Activated naive CD8-positive, alpha-beta T cell (primary cell): ENCODE measurements around the gene TEKT3.

ENCODE experiments used
- H3K27ac Mint-ChIP-seq: one replicate; pipeline ENCODE4 v1.8.0; 2021; ENCODE audit warnings: mixed read lengths
- H3K27me3 Mint-ChIP-seq: one replicate; pipeline ENCODE4 v1.8.0; 2021; ENCODE audit warnings: mixed read lengths
- H3K36me3 Mint-ChIP-seq: one replicate; pipeline ENCODE4 v1.8.0; 2021; ENCODE audit warnings: mixed read lengths
- H3K4me1 Mint-ChIP-seq: one replicate; pipeline ENCODE4 v1.8.0; 2021; ENCODE audit warnings: low read depth, mixed read lengths
- H3K4me3 Mint-ChIP-seq: one replicate; pipeline ENCODE4 v1.8.0; 2021; ENCODE audit warnings: mild to moderate bottlenecking, mixed read lengths
- H3K9me3 Mint-ChIP-seq: one replicate; pipeline ENCODE4 v1.8.0; 2021; ENCODE audit warnings: low read depth, mixed read lengths

Gene TEKT3

DNA sequence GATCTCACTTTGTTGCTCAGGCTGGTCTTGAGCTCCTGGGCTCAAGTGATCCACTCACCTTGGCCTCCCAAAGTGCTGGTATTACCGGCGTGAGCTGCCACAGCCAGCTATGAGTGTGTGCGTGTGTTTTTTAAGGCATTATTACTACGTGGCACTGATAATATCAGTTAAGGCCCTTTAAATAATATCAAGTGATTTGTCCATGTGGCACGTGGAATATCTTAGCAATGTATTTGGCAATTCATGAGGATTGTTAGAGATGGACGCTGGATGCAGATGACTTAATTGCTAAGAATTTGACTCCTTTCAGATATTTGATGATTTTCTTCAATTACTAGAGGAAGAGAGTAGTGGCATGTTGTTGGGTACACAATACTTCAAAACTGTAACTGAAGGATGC is 50.8 kb downstream of the TEKT3 start:
- no peaks in the 10 kb centered on the region for H3K4me1 Mint-ChIP-seq
- H3K4me3 Mint-ChIP-seq, result no peak overlapping the region
- H3K27me3 Mint-ChIP-seq, result peaks cover 24% of the 10 kb centered on the region
- no peak overlapping the region for H3K27ac Mint-ChIP-seq
- no peaks in the 10 kb centered on the region for H3K9me3 Mint-ChIP-seq
- no peaks in the 10 kb centered on the region for H3K36me3 Mint-ChIP-seq

DNA sequence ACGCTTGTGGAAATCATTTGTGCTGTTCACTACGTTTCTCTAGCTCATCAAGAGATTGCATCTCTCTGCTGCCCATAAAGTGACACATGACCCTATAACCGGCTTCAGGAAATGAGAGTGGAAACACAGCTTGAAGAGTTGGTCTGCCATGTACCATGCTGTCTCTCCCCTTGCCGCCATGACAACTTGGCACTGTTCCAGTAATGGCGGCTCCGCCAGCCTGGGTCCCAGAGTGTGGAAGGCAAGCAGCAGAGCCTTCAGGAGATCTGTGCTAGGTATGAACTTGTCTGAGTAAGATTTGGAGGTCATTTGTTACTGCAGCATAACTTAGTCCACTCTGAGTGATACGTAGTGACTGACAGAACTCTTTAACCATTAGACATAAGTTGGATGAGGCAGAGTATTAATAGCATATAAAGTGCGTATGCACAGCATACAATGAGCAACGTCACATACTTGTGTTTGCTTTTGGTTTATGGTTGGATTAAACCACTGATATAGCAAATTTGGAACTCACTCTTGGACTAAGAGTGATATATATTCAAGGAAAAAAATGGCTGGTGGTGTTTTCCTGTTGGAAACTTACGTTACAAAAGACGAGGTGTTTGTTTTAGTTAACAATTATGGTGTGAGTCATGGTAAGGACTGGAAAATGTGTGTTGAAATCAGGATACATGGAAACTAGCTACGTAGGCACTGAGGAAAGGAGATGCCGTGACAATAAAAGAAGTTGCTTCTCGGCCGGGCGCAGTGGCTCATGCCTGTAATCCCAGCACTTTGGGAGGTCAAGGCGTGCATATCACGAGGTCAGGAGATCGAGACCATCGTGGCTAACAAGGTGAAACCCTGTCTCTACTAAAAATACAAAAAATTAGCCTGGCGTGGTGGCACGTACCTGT is 51.9 kb downstream of the TEKT3 start:
- H3K4me1 Mint-ChIP-seq, result no peaks in the 10 kb centered on the region
- H3K4me3 Mint-ChIP-seq, result no peak overlapping the region
- H3K36me3 Mint-ChIP-seq, result no peaks in the 10 kb centered on the region
- peaks cover 27% of the 10 kb centered on the region for H3K27me3 Mint-ChIP-seq
- no peaks in the 10 kb centered on the region for H3K9me3 Mint-ChIP-seq
- H3K27ac Mint-ChIP-seq, result no peak overlapping the region

DNA sequence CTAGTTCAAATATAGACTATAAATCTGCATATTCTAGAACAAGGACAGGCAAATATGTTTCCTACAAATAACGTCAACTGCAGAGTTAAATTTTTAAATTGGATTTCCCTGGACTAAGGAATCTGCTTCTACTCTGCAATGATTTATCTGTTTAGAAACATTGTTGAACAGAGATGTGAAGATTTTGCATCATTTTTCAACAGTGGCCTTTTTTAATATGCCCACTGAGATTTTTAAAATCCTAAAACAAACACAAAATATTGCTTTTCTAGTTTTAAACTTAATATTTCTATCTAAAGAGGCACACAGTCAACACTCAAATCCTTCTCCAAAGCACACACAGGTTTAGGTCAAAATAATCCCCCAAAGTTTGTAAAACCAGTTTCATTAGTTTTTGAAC is 52.5 kb downstream of the TEKT3 start:
- no peaks in the 10 kb centered on the region for H3K36me3 Mint-ChIP-seq
- no peak overlapping the region for H3K4me3 Mint-ChIP-seq
- H3K9me3 Mint-ChIP-seq, result no peaks in the 10 kb centered on the region
- H3K27ac Mint-ChIP-seq, result no peak overlapping the region
- no peaks in the 10 kb centered on the region for H3K4me1 Mint-ChIP-seq
- peaks cover 29% of the 10 kb centered on the region for H3K27me3 Mint-ChIP-seq

DNA sequence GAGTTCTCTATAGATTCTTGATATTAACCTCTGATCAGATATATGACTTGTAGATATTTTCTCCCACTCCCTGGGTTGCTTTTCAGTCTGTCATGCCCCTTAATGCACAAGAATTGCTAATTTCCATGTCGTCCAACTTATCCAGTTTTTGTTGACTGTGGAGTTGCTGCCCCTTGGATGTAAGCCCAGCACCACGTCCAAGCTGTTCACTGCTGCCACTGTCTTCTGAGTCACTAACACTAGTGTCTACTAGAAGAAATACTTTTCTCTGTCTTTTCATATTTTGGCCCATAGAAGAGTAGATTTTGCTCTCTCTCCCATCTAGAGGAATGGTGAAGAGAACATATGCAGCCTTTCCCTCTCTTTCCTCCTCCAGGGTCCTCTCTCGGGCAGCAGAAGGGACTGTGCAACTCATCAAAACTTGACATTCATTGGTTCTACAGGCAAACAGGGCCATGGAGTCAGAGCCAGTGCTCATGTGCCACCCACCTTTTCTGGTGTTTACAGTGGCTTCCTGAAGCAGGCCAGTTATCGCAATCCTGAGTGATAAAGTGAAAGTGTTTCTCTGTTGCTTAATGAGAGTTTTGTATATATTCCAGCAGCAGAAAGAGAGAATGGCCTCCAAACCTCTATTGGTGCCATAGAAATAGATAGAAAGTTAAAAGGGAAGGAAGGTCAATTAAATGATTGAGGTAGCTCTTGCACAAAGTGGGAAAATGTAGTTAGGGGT is 53.7 kb downstream of the TEKT3 start:
- H3K9me3 Mint-ChIP-seq, result no peaks in the 10 kb centered on the region
- H3K4me1 Mint-ChIP-seq, result no peaks in the 10 kb centered on the region
- H3K27me3 Mint-ChIP-seq, result peaks cover 29% of the 10 kb centered on the region
- no peak overlapping the region for H3K27ac Mint-ChIP-seq
- no peaks in the 10 kb centered on the region for H3K36me3 Mint-ChIP-seq
- no peak overlapping the region for H3K4me3 Mint-ChIP-seq

DNA sequence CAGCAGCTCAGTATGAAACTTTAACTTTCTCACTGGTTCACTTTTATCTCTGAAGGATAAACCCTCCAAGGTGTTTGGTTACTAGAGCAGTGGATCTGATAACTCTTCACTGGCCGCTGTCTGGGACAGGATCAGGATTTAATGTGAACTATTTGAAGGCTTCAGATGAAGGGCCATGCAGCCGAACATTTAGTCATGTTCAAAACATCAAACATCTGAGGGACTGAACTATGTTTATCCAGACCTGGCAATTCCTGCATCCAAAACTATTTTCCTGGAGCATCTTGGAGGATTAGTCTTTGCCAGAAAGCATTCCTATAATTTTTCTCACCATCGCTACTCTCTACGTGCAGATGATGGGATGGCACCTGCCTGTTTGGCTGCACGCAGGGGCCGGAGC is 55.9 kb downstream of the TEKT3 start:
- no peak overlapping the region for H3K27ac Mint-ChIP-seq
- H3K27me3 Mint-ChIP-seq, result peaks cover 33% of the 10 kb centered on the region
- no peak overlapping the region for H3K4me3 Mint-ChIP-seq
- no peaks in the 10 kb centered on the region for H3K4me1 Mint-ChIP-seq
- H3K9me3 Mint-ChIP-seq, result no peaks in the 10 kb centered on the region
- H3K36me3 Mint-ChIP-seq, result no peaks in the 10 kb centered on the region

DNA sequence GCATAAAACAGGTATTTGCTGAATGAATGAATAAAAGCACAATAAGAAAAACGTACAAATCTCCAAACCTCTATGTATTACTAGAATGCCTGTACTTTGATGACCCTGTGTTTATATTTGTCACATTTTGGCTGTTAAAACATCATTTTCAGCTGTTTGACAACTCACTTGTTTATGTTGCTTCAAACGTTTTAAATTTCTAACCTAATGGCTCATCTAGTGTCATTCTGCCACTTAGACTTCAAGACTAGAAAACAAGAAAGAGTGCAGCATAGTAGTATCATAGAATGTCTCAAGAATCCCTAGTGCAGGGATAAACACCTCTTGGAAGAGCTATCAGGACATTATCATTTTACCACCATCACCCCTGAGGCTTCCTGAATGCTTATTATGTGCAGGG is 56.9 kb downstream of the TEKT3 start:
- no peaks in the 10 kb centered on the region for H3K4me1 Mint-ChIP-seq
- peaks cover 31% of the 10 kb centered on the region for H3K27me3 Mint-ChIP-seq
- no peak overlapping the region for H3K27ac Mint-ChIP-seq
- no peaks in the 10 kb centered on the region for H3K9me3 Mint-ChIP-seq
- no peaks in the 10 kb centered on the region for H3K36me3 Mint-ChIP-seq
- H3K4me3 Mint-ChIP-seq, result no peak overlapping the region

DNA sequence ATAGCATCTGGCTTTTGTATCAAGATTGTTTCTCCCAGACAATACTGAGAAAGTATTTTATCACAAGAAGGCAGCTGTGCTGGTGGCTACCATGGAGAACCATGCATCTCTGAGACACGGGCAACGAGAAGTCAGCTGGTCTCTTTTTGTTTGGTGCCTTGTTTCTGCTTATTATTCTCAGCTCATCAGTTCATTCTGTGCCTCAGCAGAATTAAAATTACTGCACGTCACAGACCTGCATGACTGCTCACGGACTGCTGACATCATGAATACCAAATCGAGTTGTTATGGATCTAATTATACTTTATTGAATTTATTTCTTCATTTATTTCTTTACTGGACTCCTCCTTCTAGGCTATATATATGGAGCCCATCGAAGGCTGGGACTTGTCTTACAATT is 57.3 kb downstream of the TEKT3 start:
- H3K27me3 Mint-ChIP-seq, result peaks cover 32% of the 10 kb centered on the region
- no peak overlapping the region for H3K27ac Mint-ChIP-seq
- H3K4me3 Mint-ChIP-seq, result no peak overlapping the region
- no peaks in the 10 kb centered on the region for H3K36me3 Mint-ChIP-seq
- no peaks in the 10 kb centered on the region for H3K9me3 Mint-ChIP-seq
- no peaks in the 10 kb centered on the region for H3K4me1 Mint-ChIP-seq

DNA sequence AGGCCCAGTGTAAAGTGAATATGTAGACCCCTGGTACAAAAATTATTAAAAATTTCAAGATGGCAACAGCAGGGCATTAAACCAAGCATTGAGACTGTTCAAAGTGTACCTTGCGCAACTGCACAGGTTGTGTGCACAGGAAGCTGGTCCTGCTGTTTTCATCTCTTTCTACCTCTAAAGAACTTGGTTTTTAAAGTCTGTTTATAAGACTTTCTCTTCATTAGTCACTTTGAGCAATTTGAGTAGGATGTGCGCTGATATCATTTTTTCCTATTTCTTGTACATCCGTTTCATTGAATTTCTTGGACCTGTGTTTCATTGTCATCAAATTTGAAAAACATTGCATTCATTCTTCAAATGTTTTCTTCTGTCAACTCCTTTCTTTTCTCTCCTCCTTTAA is 59.5 kb downstream of the TEKT3 start:
- no peak overlapping the region for H3K4me3 Mint-ChIP-seq
- no peak overlapping the region for H3K27ac Mint-ChIP-seq
- peaks cover 25% of the 10 kb centered on the region for H3K27me3 Mint-ChIP-seq

DNA sequence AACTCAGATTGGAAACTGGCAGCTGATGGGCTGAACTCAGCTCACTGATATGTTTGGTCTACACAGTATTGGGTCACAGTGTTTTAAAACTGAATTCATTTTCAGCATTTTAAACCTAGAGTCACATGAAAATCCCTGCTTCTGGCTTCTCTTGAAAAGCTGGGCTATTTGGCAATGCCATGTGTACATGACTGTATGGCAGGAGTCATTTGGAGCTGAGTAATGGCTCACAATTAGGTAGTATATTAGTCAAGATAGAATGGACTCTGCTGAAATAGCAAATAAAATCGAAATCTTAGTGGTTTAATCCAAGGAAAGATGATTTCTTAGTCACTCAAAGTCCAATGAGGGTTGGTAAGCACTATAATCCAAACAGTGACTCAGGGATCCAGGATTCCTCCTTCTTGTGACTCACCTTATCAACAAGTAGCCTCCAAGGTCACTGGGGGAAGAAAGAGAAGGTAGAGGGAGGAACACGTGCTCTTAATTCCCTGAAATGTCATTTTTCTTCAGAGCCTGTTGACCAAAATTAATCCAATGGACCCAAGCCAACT is 62.4 kb downstream of the TEKT3 start:
- no peaks in the 10 kb centered on the region for H3K4me1 Mint-ChIP-seq
- no peak overlapping the region for H3K27ac Mint-ChIP-seq
- H3K9me3 Mint-ChIP-seq, result peaks cover 3% of the 10 kb centered on the region
- H3K4me3 Mint-ChIP-seq, result no peak overlapping the region
- no peaks in the 10 kb centered on the region for H3K36me3 Mint-ChIP-seq
- H3K27me3 Mint-ChIP-seq, result peaks cover 22% of the 10 kb centered on the region

More for the DNA sequence above, 59.5 kb downstream of the TEKT3 start:
- Mint-ChIP-seq H3K4me1 (no peaks in the 10 kb centered on the region), H3K9me3 (no peaks in the 10 kb centered on the region), H3K36me3 (no peaks in the 10 kb centered on the region)

DNA sequence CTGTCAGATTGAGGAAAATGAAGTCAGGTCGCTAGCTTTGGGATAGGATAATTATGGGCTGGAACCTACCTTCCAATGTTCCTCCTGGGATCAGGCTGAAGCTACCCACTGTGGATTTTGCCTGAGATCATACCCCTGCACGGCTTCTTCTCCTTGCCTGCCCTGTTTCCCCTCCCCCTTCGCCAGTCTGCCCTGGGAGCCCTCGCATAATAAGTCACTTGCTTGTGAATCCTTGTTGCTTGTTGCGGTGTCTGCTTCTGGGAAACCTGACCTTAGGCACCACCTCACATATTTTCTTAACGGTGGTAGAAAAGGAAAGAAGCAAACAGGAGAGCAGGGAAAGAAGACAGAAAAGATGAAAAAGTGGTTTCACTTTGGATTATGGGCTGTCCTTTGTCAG is 63.0 kb downstream of the TEKT3 start:
- peaks cover 3% of the 10 kb centered on the region for H3K9me3 Mint-ChIP-seq
- H3K4me3 Mint-ChIP-seq, result no peak overlapping the region
- H3K36me3 Mint-ChIP-seq, result no peaks in the 10 kb centered on the region
- H3K27me3 Mint-ChIP-seq, result peaks cover 19% of the 10 kb centered on the region
- H3K27ac Mint-ChIP-seq, result no peak overlapping the region
- no peaks in the 10 kb centered on the region for H3K4me1 Mint-ChIP-seq

DNA sequence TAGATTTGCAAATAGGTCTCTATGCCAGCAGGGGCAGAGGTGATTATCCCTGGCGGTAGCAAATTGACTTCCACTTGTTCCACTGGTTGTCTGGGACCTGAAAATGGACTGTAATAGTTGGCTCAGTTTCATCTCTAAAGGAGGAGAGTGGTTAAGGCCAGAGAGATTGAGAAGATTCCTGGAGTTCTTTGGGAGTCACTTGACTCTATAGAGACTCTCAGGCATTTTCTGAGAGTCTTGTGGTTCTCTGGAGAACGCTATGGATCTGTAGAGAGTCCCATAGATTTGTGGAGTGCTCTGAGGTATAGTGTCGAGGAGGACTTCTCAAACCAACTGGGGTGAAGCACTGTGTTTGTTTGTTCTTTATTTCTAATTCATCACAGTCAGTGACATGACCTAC is 67.4 kb downstream of the TEKT3 start:
- H3K27ac Mint-ChIP-seq, result no peak overlapping the region
- H3K4me1 Mint-ChIP-seq, result no peaks in the 10 kb centered on the region
- H3K27me3 Mint-ChIP-seq, result peaks cover 7% of the 10 kb centered on the region
- H3K36me3 Mint-ChIP-seq, result no peaks in the 10 kb centered on the region
- peaks cover 3% of the 10 kb centered on the region for H3K9me3 Mint-ChIP-seq
- H3K4me3 Mint-ChIP-seq, result no peak overlapping the region

DNA sequence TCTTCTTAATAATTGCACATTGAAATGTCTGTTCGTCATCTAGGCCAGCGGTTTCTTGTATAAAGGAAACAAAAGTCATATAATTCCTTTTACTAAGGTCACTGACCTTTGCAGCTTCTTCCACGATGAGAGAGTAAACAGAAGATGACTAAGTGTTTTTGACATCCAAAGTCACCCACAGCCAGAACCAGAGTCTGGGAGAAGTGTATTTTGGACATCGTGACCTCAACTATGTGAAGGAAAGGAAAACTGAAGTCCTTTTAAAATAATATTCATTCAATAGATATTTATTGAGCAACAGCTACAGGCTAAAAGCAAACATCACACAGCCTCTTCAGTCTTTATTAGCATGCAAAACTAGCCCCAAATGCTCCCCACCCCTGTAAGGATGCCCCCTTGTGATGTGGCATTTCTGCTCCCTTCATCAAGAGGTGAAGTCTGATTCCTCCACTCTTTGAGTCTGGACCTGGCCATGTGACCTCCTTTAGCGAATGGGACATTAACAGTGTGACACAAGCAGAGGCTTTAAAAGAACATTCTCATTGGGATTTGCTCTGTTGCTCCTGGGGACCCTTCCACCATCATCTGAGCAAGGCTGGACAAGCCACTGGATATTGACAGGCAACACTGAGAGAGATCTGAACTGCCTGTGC is 68.1 kb downstream of the TEKT3 start:
- no peaks in the 10 kb centered on the region for H3K36me3 Mint-ChIP-seq
- H3K27ac Mint-ChIP-seq, result no peak overlapping the region
- H3K27me3 Mint-ChIP-seq, result peaks cover 2% of the 10 kb centered on the region
- no peak overlapping the region for H3K4me3 Mint-ChIP-seq
- H3K9me3 Mint-ChIP-seq, result peaks cover 3% of the 10 kb centered on the region
- no peaks in the 10 kb centered on the region for H3K4me1 Mint-ChIP-seq

DNA sequence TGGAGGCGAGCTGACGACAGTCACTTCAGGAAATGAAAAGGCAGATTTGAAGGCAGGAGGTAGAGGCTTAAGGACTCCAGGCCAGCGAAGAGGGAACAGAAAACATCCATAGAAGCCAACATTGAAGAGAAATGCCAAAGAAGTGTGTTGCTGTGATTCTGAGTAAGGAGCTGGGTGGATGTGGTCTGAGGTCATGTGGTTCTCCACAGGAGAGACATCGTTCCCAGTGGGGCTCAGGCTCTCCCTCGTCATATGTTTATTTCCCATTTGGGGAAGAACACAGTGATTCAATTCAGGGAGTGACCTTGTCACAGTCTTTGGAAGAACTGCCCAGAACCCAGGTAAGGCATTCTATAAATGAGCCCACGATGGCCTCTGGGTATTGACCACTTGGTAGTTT is 69.7 kb downstream of the TEKT3 start:
- Mint-ChIP-seq H3K4me3 (no peak overlapping the region), H3K27me3 (peaks cover 9% of the 10 kb centered on the region), H3K4me1 (no peaks in the 10 kb centered on the region), H3K27ac (no peak overlapping the region), H3K9me3 (peaks cover 3% of the 10 kb centered on the region), H3K36me3 (no peaks in the 10 kb centered on the region)

DNA sequence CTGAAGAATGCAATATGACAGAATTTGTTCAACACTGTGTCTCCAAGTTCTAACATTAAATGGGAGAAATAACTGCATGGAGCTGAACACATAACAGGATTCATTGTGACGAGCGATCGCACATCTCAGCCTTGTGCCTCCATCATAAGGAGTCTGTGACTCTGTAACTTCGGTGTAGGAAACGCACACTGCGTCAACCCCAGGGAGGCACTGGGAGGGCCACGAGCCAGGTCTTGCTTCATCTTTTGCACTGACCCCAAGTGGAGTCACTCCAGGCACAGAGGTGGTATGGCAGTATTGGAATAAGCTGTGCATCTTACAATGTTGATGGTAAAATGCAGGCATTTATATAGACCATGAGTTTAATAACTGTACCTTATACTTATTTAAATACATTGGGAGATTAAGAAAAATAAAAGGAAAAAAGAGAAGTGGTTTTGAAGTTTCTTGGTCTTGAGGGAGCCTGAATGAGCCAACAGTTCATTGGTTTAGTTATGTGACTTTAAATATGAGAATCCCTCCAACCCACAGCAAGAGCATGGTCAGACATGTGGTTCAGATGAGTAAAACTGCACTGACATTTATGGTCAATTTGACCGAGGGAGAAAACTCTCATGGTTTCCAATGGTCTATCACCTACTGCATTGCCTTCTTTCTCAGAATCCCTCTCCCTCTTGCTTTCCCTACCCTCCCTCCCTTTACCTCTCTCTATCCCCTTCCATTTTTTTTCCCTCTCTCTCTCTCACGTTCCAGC is 70.6 kb downstream of the TEKT3 start:
- no peak overlapping the region for H3K4me3 Mint-ChIP-seq
- no peaks in the 10 kb centered on the region for H3K36me3 Mint-ChIP-seq
- no peaks in the 10 kb centered on the region for H3K4me1 Mint-ChIP-seq
- H3K27me3 Mint-ChIP-seq, result peaks cover 14% of the 10 kb centered on the region
- H3K9me3 Mint-ChIP-seq, result peaks cover 3% of the 10 kb centered on the region
- H3K27ac Mint-ChIP-seq, result no peak overlapping the region
